Effector CD8-positive, alpha-beta T cell (primary cell): Measurements from ENCODE around the gene ATXN7L1.
"Not testable (repeated sequence)": the region's sequence is repeated elsewhere in the genome, so short reads cannot be mapped to it uniquely, and the experiment has no call there.

Experiments used
- DNase-seq: peaks from one replicate; lab custom pipeline; 2025; lab: John Stamatoyannopoulos, UW

The ATXN7L1 gene

DNA sequence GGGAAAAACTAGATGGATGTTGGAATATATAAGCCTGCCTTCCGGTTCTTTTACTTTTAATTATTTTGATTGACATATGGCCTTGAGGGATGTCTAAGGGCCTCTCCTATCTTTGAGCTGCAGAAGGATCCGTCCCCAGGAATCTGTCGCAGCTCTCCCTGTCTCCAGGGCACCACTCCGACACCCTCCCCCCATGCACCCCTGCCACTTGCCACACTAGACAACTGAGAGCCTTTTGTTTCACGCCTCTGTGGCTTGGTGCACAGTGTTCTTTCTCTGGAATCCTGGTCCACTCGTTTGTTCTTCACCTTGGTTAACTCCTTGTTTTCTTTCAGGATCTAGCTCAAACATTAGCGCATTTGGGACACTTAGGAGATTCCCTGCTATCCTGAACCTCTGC, 171.0 kb downstream of the ATXN7L1 start:
- DNase-seq = no peak

DNA sequence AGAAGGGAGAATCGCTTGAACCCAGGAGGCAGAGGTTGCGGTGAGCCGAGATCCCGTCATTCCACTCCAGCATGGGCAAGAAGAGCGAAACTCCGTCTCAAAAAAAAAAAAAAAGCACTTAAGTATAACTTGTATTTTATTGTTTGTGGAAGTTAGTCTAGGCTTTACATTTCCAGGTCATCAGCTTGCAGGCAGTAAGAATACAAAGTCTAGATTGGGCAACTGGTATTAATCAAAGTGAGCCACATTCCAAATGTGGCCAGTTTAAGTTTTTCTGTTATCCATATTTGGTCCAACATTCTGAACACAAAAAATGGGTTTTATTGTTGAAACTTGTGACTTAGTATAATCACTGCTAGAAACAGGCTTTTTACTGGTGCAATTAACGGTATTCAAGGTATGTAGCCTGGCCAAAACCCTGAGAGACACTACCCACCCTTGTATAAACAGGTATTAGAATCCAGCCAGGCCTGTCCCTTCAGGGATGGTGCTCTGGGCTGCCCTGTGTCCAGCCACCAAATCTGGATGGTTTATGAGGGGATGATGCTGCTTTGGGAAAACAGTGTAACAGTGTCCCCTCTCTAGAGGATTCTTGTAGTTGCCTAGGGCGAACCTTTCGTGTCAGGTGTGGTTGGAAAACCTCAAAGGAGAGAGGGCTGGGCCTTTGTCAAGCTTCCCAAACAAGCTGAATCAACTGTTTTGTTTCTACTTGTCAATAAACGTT, 173.0 kb downstream of the ATXN7L1 start:
- DNase-seq = no peak

DNA sequence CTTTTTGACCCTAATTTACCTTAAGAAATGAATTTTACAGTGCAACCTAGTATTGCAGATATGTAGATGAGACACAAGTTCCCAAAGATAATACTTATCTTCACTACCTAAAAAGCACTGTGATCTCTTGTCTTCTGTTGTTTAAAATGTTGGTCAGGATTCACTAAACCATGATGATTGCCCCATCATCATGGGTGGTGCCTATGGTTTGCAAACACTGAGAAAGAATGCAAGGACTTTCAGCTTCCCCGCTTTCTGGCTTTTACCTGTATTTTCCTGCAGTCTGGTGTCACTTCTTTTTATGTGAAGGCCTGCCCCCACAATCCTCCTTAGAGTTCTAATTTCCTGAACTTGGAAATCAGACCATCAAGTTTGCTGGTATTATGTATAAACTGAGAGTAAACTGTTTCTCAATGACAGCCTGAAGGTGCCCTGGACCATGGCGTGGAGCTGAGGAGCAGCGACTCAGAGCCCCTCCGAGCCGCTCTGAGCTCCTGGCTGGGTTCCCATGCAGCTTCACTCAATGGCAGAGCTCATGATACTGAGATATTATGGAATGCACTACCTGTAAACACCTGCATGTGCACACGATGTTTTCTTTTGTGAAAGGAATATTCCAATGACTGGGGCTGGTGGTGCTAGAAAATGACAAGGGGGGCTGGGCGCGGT, 176.7 kb downstream of the ATXN7L1 start:
- DNase-seq = no peak

- no peak for DNase-seq
Measured at GRCh38 chr7:105698531-105698930, 177.9 kb downstream of the ATXN7L1 start.

GRCh38 chr7:105697753-105698152, 178.6 kb downstream of the ATXN7L1 start:
- DNase-seq = no peak

DNA sequence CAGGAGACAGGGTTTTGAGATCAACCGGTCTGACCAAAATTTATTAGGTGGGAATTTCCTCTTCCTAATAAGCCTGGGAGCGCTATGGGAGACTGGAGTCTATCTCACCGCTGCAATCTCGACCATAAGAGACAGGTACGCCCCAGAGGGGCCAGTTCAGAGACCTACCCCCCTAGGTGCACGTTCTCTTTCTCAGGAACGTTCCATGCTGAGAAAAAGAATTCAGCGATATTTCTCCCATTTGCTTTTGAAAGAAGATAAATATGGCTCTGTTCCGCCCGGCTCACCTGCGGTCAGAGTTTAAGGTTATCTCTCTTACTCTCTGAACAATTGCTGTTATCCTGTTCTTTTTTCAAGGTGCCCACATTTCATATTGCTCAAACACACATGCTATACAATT, 179.2 kb downstream of the ATXN7L1 start:
- not testable (repeated sequence) for DNase-seq

GRCh38 chr7:105693576-105693975, 182.8 kb downstream of the ATXN7L1 start:
- DNase-seq = no peak

DNA sequence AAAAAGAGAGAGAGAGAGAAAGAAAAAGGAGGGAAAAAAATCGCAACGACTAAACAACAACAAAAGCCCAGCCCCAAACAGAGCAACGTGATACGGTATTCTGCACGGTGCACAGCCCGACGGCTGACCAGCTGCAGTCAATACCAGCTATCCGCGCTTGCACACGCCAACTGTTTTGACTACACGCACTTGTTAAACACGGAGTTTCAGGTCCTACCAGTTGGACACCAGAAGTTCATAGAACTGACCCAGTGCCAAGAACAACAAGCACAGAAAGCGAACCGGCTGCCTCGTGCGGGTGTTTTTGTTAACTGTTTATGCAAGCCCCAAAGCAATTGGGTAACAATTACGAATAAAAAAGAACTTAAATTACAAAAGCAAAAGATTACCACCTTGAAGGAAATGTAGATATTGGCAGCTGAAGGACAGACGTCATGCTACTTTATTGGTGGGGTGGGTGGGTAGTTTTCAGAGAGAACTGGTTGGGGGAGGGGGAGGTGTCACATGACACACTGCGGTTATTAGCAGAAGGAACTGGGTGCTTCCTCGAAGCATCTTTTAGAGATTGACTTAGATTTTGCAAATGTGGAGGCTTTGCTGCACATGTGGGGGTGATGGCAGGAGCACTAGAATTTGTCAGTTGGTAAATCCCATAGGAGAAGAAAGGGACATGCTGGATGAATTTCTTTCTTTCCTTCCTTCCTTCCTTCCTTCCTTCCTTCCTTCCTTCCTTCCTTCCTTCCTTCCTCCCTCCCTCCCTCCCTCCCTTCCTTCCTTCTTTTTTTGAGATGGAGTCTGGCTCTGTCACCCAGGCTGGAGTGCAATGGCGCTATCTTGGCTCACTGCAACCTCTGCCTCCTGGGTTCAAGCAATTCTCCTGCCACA, 184.5 kb downstream of the ATXN7L1 start:
- DNase-seq = peak; percentile 36

DNA sequence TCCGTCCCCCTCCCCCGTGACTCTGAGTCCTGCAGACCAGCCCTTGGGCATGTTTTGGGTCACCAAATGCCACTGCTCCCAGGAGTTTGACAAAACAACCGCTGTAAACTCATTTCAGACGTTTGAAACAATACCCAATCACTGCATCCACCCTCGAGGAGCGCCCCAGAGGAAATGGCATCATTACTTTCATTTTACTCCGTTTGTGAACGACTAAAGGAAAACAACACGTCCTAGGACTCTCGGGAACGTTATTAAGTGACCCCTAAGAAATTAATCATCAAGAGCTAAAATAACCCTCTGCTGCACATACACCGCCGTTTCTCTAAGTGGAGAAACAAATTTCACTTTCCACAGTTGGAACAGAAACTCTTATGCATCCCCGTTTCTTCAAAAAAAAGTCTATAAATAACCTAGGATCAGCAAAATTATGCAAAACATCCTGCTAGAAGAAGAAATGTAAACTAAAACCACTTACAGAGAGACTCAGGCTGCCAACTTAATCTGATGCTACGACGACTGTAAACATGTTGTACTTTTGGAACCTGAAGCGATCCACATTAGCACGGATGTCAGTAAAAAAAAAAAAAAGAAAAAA, 185.2 kb downstream of the ATXN7L1 start:
- no peak for DNase-seq

DNA sequence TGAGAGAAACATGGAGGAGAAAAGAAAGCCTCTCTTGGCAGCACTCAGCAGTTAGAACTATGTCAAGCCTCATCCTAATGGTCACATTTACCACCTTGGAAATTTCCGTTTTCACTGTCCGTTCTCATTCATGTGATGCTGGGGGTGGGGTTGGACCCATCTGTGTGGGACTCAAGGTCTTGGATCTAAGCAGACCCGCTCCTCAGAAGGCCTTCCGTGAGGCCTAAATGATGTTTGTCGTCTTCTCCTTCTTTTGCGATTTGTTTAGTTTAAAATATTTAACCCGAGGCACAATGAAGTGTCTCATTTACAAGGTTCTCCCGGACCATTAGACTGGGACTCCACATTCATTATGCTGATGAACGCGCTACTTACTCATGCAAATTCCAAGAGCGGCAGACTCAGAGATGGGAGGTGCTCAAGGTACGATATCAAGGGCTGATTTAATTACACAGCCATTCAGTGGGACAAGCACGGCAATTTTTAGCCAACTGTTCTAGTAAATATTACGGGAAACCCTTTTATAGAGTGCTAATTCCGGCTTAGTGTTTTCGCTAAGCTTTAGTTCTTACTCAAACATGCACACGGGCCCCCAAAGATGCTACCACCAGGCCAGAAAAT, 186.0 kb downstream of the ATXN7L1 start:
- no peak for DNase-seq

GRCh38 chr7:105689067-105689819, 187.2 kb downstream of the ATXN7L1 start:
- DNase-seq = no peak

GRCh38 chr7:105688617-105689016, 187.8 kb downstream of the ATXN7L1 start:
- DNase-seq = no peak

DNA sequence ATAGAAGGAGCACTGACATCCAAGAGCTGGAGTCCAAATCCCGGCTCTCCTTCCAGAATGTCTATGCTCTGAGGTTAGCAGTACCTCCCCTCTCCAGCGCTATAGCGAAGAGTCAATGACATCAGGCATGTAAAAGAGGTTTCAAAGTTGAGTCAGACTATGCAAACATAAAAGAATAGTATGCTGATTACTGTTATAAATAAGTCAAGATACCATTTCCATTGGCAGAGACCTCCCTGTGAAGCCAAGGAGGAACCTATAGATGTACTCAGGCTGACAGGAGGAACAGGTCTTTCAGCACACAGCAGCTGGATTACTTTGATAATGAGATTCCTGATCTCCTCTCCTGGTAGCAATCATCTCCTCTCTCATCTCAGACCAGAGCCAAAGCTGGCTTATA, 191.2 kb downstream of the ATXN7L1 start:
- DNase-seq = no peak

GRCh38 chr7:105682341-105683060, 193.9 kb downstream of the ATXN7L1 start:
- DNase-seq = no peak

- DNase-seq = no peak
Measured at GRCh38 chr7:105680505-105681187, 195.8 kb downstream of the ATXN7L1 start.

GRCh38 chr7:105678811-105679495, 197.4 kb downstream of the ATXN7L1 start:
- no peak for DNase-seq

DNA sequence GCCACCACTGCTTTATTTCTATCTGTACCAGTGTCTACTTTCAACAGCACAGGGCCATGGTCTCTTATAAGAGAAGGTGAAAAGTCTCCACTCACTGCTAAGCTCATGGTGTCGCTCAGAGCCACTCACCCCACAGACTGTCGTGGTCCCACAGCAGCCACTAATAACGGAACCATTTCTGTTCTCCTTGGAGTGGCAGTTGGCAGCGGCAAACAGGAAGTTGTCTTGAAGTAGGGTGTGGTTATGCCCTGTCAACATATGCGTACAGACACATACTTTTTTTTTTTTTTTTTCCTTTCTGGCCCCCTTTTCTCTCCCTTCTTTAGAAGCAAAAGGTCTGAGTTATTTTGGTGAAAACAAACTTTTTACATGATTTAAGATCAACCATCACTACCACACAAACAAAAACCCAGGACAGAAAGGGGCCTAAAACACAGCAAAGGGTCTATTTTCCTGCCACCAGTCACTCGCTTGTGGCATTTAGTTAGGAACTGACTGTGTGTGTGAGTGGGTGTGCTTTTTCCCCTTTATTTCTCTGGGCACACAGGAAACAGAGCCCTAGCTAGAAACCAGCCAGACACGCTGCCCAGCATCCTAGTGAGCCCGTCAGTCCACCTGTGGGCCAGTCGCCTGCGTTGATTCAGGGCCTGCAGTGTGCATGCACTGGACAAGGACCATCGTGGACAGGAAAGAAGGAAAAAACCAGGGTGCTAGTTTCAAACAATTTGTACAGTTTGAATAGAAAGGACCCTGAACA, 198.4 kb downstream of the ATXN7L1 start:
- no peak for DNase-seq

GRCh38 chr7:105677410-105677730, 199.0 kb downstream of the ATXN7L1 start:
- DNase-seq = no peak
